ENCODE results near the gene NKPD1.
A peak's percentile ranks its signal among the peaks of the same experiment; 100 is the strongest.

NKPD1 gene

GRCh38 chr19:45154064-45154827 lies 6.5 kb downstream of the NKPD1 start:
- DNase-seq, result no peak

DNA sequence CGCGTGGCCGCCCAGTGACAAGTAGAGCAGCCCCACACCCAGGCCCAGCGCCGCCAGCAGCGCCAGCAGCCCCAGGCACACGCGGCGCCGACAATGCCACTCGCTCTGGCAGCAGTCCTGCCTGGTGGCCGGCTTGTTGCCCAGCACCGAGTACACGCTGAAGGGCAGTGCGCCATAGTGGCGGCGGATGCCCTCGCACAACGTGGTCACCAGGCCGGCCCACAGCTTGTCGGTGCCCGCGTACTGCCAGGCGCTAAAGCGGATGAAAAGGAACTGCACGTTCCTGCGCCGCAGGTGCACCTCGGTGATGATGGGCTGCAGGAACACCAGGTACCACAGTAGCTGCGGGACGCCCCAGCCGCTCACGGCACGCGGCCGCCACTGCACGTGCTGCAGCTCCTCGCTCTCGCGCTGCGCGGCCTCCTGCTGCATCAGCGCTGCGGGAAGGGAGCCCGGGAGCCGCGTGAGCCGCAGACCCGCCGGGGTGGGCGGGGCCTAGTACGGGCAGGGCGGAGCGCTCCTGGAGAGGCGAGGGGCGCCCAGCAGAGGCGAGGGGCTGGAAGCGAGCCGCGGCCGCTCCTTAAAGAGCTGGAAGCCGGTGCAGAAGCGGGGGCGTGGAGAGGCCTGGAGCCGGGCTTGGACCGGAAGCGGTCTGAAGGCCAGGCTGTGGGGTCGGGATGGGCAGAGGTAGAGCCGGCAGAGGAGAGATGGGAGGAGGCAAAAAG lies 7.3 kb downstream of the NKPD1 start:
- peak; percentile 39 for DNase-seq

DNA sequence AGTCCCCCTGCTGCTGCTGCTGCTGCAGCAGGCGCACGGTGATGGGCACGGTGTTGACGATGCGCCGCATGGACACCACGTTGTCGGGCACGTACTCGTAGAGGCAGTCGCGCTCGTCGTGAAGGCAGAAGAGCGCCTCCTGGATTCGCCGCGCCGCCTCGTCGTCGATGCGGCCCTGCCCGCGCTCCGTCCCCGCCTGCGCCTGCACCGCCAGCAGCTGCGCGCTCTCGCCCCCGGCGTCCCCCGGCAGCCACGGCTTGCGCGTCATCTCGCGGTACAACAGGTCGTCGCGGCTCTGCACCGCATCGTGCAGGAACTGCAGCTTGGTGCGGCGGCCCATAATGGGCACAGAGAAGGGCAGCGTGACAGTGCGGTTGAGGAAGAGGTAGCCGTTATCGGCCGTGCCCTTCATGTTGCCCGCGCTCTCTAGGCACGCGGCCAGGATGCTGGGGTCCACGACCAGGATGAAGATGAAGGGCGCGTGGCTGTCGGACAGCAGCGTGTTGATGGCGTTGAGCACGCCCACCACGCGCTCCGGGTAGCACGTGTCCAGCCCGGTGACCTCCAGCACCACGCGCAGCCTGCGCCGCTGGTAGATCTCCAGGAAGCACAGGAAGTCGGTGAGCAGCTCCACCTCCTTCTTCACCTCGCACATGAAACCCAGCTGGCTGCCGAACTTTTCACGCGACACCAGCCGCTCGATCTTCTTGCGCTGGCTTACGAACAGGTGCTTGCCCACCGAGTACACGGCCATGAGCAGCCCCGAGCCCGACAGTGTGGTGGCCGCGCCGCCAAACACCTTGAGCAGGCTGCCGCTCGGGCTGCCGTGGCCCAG lies 8.1 kb downstream of the NKPD1 start:
- DNase-seq, result peak; percentile 64

DNA sequence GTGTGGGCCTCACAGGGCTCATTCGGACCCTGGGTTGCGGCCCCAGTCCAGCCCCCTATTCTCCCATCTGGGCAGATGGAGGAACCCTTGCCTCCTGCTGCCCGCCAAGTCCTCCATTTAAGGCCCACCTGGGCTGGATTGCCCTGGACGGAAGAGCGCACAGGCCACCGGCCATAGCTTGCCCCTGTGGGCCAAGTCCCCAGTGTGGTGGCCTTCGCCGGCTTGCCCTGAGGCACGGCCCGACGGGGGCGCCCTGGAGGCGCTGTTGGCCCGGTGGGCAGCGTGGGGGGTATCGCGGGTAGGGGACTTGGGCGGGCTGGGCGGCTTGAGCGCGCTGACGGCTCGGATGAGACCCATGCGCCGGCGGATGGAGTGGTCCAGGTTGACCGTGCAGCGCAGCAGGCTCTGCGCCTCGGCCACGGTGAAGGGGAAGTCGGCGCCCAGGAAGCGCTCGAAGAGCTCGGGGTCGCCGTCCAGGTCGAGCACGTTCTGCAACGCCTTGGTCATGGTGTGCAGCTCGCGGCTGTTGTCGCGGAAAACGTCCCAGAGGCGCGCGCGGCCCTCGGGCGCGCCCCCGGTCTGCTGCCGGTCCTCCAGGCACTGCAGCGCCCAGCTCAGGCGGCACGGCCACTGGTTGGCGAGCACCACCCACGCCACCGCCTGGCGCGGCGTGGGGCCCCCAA lies 8.8 kb downstream of the NKPD1 start:
- no peak for DNase-seq

DNA sequence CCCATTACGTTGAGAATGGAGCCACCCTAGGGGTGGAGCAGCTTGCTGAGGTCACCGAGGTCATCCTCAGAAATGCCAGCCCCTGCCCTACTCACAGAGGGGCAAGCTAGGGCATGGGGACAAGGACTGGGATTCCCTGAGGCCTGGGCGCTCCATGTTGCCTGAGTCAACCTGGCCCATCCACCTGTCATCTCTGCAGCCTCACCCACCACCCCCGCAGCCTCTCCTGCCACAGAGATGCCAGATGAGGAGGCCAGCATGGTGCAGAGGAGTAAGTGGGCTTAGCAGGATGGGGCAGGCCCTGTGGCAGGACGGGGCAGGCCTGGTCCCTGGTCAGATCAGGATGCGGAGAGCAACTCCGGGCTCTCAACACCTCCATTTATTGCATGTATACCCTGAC lies 9.5 kb downstream of the NKPD1 start:
- DNase-seq, result no peak

GRCh38 chr19:45150751-45151281 lies 10.0 kb downstream of the NKPD1 start:
- no peak for DNase-seq

- DNase-seq, result no peak
Measured at GRCh38 chr19:45150180-45150579, 10.6 kb downstream of the NKPD1 start.

DNA sequence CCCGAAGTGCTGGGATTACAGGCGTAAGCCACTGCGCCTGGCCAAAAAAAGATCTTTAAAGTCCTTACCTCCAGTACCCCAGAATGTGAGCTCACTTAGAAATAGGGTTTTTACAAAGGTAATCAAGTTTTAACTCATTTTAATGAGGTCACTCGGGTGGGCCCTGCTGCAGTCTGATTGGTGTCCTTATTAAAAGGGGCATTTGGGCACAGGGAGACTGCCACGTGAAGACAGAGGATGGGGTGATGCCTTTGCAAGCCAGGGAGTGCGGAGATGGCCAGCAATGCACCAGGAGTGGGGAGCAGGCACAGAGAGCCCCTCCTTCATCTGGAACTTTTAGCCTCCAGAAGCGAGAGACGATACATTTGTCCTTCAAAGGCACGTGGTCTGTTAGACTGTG lies 11.7 kb downstream of the NKPD1 start:
- DNase-seq, result no peak

DNA sequence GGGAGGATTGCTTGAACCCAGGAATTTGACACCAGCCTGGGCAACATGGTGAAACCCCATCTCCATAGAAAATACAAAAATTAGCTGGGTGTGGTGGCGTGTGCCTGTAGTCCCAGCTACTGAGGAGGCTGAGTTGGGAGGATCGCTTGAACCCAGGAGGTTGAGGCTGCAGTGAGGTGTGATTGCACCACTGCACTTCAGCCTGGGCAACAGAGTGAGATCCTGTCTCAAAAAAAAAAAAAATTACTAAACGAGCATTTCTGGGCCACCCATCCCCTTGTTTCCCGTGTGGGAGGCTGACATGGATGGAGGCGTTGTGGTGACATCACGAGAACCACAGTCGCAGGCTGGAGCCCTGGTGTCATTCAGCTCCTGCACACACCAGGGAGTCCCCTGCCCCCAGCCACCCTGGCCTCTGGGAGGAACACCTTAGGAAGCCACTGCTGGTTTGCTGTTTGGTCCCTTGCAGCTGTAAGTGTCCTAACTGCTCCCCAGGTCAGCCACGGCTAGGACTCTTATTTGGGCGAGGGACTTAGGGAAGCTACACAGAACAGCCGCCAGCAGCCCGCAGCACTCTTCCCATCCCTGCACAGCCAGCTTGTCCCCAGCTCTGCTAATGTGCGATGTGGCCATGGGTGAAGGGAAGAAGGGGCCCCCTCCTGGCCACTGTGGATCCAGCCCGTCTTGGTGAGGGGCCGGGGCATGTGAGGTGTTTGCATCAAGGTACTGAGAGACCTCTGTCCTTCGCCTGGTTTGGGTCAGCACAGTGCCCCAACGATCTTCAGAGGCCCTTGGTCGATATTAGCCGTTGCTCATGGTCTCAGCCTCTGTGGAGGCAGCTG lies 12.7 kb downstream of the NKPD1 start:
- DNase-seq, result no peak

GRCh38 chr19:45146741-45147205 lies 14.0 kb downstream of the NKPD1 start:
- DNase-seq, result no peak

DNA sequence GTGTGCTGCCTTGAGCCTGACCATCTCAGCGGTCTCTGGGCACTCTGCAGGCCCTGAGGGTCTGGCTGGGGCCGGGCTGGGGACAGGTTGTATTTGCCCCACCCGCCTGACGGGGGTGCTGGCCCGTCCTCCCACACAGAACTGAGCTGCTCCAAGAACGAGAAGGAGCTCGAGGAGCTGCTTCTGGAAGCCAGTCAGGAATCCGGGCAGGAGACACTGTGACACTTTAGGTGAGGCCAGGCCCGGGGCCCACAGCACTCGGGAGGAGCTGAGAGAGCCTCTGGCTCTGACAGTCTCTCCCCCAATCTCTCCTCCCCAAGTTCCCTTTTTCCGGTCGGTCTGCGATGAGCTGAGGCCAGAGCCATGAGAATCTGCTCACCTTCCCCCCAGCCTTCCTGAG lies 14.5 kb downstream of the NKPD1 start:
- DNase-seq, result no peak

- DNase-seq, result no peak
Measured at GRCh38 chr19:45145270-45146189, 15.3 kb downstream of the NKPD1 start.

DNA sequence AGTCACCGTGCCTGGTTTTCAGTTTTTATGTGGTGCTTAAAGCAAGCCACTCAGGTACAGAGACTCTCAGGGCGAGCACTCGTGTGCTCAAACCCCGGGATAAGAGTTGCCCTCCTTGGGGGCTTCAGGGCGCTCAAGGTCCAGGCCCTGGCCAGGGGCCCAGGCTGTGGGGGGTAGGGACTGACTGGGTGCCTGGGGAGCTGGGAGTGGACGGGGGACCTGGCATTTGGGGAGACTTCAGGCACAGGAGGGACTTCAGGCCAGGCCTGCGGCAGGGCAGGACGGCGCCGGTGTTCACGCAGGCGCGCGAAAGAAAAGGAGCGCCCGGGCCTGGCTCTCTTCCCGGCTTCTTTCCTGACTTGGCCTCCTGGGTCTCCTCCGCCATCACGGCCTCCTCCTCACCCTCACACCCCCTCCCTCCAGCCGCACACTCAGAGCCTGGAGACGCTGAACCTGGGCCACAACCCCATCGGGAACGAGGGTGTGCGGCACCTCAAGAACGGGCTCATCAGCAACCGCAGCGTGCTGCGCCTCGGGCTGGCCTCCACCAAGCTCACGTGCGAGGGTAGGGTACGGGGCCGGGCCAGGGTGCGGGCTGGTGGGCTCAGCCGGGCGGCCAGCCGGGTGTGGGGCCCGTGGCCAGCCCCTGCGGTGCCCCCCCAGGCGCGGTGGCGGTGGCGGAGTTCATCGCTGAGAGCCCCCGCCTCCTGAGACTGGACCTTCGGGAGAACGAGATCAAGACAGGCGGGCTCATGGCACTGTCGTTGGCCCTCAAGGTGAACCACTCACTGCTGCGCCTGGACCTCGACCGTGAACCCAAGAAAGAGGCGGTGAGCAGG lies 16.1 kb downstream of the NKPD1 start:
- DNase-seq, result no peak

DNA sequence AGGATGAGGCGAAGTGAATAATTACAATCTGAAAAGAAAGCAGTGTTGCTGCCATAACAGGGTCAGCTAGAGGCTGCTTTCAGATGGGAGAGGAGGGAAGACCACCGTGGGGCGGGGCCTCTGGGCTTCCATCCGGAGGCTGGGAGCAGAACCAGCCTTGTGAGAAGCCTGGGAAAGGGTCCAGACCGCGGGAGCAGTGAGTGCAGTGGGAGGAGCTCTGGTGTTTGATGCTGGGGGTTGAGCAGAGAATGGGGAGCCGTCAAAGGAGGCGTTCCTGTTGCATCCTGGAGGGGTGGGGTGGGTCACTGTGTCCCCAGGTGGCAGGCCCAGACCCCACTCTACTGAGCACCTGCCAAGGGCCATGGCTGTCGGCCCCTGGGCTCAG lies 18.1 kb downstream of the NKPD1 start:
- DNase-seq, result no peak

GRCh38 chr19:45142016-45142725 lies 18.6 kb downstream of the NKPD1 start:
- DNase-seq, result no peak

DNA sequence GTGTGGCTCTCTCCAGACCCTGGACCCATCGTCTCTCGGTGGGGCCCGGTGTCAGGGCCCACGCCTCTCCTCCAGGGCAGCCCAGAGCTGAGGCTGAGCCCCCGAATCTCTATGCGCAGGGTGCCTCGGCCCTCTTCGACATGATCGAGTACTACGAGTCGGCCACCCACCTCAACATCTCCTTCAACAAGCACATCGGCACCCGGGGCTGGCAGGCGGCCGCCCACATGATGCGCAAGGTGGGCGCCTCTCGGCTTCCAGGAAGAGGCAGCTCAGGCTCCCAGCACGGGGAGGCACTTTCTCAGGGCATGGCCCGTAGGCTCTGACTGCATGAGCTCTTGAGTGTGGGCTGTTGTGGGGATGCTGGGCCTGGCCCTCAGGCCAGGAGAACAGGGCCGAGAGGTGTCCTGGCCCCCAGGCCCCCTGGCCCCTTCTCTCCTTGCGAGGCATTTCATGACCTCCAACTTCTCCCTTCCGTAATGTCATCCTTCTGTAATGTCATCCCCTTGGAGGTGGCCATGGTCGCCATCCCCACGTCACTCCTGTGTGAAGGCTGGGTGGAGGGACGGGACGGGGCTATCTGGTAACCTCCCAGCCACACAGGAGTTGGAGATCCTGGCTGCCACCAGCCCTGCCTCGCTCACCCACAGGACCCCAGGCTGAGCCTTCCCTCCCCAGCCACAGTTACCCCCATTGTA lies 19.4 kb downstream of the NKPD1 start:
- DNase-seq, result no peak

DNA sequence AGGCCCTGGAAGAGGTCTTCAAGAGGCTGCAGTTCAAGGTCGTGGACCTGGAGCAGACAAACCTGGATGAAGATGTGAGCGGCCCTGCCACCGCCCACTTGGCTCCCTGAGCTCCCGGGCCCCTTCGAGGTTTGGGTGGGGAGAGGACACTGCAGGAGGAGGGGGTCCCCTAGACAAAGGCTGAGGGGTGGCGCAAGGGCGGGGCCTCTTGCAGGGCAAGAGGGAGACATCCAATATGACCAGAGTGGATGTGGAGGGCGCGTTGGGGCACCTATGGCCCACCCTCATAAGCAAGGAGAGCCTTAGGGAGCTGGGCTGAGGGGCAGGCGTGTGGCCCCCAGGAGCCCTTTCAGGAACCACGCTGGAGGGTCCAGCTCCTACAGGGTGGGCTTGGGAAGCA lies 20.2 kb downstream of the NKPD1 start:
- no peak for DNase-seq

- no peak for DNase-seq
Measured at GRCh38 chr19:45140144-45140503, 20.7 kb downstream of the NKPD1 start.
